ENCODE measurements around the gene ARHGAP31.

The ARHGAP31 gene

GRCh38 chr3:119357190-119357589, 63.0 kb downstream of the ARHGAP31 start:
- ChIA-PET POLR2A (no interaction called here), CTCF (no interaction called here)
- Histone ChIP-seq H3K27ac (ENCODE audit: extremely low read depth, low read depth, low read length) (no peak overlapping the region), H3K36me3 (ENCODE audit: control insufficient read depth in 2 of 2, insufficient read depth in 1 of 2, low read length in 2 of 2) (no peaks in the 10 kb centered on the region), H3K4me3 (ENCODE audit: low read depth, low read length) (no peak overlapping the region), H3K9me3 (ENCODE audit: control insufficient read depth, insufficient read depth, low read depth, low read length) (no peaks in the 10 kb centered on the region), H3K4me1 (ENCODE audit: control insufficient read depth, insufficient read depth, low read length) (no peaks in the 10 kb centered on the region)
- TF ChIP-seq ZNF112 (tag by site-specific recombination; IDR thresholded peaks at IDR 0.05) (no peak), ZNF449 (tag by site-specific recombination; IDR thresholded peaks at IDR 0.05) (no peak), KLF9 (tag by site-specific recombination; IDR thresholded peaks at IDR 0.05; ENCODE audit: low read depth) (no peak), GLIS1 (tag by site-specific recombination; IDR thresholded peaks at IDR 0.05) (no peak), ZFP37 (tag by site-specific recombination; IDR thresholded peaks at IDR 0.05) (no peak), HIC1 (tag by site-specific recombination; IDR thresholded peaks at IDR 0.05) (no peak)

GRCh38 chr3:119359476-119360326, 65.5 kb downstream of the ARHGAP31 start:
- no peaks in the 10 kb centered on the region for H3K4me1 ChIP-seq (ENCODE audit: control insufficient read depth, insufficient read depth, low read length)
- TF ChIP-seq ZNF362 (tag by site-specific recombination; IDR thresholded peaks at IDR 0.05): no peak
- no peaks in the 10 kb centered on the region for H3K36me3 ChIP-seq (ENCODE audit: control insufficient read depth in 2 of 2, insufficient read depth in 1 of 2, low read length in 2 of 2)
- ChIA-PET POLR2A (no interaction called here), CTCF (no interaction called here)
- no peak overlapping the region for H3K27ac ChIP-seq (ENCODE audit: extremely low read depth, low read depth, low read length)
- H3K9me3 ChIP-seq (ENCODE audit: control insufficient read depth, insufficient read depth, low read depth, low read length): no peaks in the 10 kb centered on the region
- no peak overlapping the region for H3K4me3 ChIP-seq (ENCODE audit: low read depth, low read length)

- no peaks in the 10 kb centered on the region for H3K9me3 ChIP-seq (ENCODE audit: control insufficient read depth, insufficient read depth, low read depth, low read length)
- no peak overlapping the region for H3K4me3 ChIP-seq (ENCODE audit: low read depth, low read length)
- TF ChIP-seq ZNF324 (tag by site-specific recombination; IDR thresholded peaks at IDR 0.05) (no peak), ZBTB49 (tag by site-specific recombination; IDR thresholded peaks at IDR 0.05; ENCODE audit: low read depth) (no peak), ZNF184 (tag by site-specific recombination; IDR thresholded peaks at IDR 0.05) (no peak), ZSCAN4 (tag by site-specific recombination; IDR thresholded peaks at IDR 0.05) (no peak)
- CTCF ChIA-PET: no interaction called here
- no peaks in the 10 kb centered on the region for H3K36me3 ChIP-seq (ENCODE audit: control insufficient read depth in 2 of 2, insufficient read depth in 1 of 2, low read length in 2 of 2)
- H3K4me1 ChIP-seq (ENCODE audit: control insufficient read depth, insufficient read depth, low read length): no peaks in the 10 kb centered on the region
- POLR2A ChIA-PET: no interaction called here
- H3K27ac ChIP-seq (ENCODE audit: extremely low read depth, low read depth, low read length): no peak overlapping the region
Observed at GRCh38 chr3:119360736-119361462, 66.7 kb downstream of the ARHGAP31 start.
